HFF-Myc (cell line): ENCODE results near the gene SRSF11.

ENCODE experiments used
- DNase-seq: peaks from one replicate; pipeline ENCODE4 v3.0.0-alpha.2; 2011; ENCODE audit warnings: low read depth; ENCODE audit errors: extremely low read depth
- H3K4me3 ChIP-seq: replicated peaks from 2 replicates; pipeline ENCODE4 v1.5.1; 2011; ENCODE audit warnings: low read depth, mild to moderate bottlenecking, control low read depth, low read length
- CTCF ChIP-seq: IDR thresholded peaks from 2 replicates; pipeline ENCODE4 v1.5.1; 2012; ENCODE audit warnings: mild to moderate bottlenecking, low read depth, low read length, control low read depth; ENCODE audit errors: missing control alignments

SRSF11 gene

GRCh38 chr1:70220517-70221237, 503 bp upstream of the SRSF11 start:
- peak overlapping the region; percentile 84 for H3K4me3 ChIP-seq
- no peak for TF ChIP-seq CTCF
- no peak for DNase-seq

GRCh38 chr1:70222716-70223235, 1.6 kb downstream of the SRSF11 start:
- DNase-seq = no peak
- no peak for TF ChIP-seq CTCF
- H3K4me3 ChIP-seq = peak overlapping the region; percentile 84

- no peak overlapping the region for H3K4me3 ChIP-seq
- no peak for DNase-seq
- no peak for TF ChIP-seq CTCF
Observed at GRCh38 chr1:70224954-70225353, 3.8 kb downstream of the SRSF11 start.

GRCh38 chr1:70227439-70227838, 6.3 kb downstream of the SRSF11 start:
- TF ChIP-seq CTCF = no peak
- H3K4me3 ChIP-seq = no peak overlapping the region
- DNase-seq = no peak

GRCh38 chr1:70228670-70229069, 7.5 kb downstream of the SRSF11 start:
- no peak overlapping the region for H3K4me3 ChIP-seq
- no peak for TF ChIP-seq CTCF
- no peak for DNase-seq

GRCh38 chr1:70231475-70231874, 10.3 kb downstream of the SRSF11 start:
- H3K4me3 ChIP-seq = no peak overlapping the region
- TF ChIP-seq CTCF = no peak
- no peak for DNase-seq

- TF ChIP-seq CTCF = no peak
- no peak for DNase-seq
Observed at GRCh38 chr1:70234733-70235132, 13.6 kb downstream of the SRSF11 start.

More at GRCh38 chr1:70234733-70235132, 13.6 kb downstream of the SRSF11 start:
- no peak overlapping the region for H3K4me3 ChIP-seq
